GM20431 (cell line): ENCODE results near the gene SALL3.
"Not testable (repeated sequence)": the region's sequence is repeated elsewhere in the genome, so short reads cannot be mapped to it uniquely, and the experiment has no call there.

Source experiments
- in situ Hi-C: fragments of 300-500 bp; cut with MseI, MboI; formaldehyde crosslinking; loops from one replicate; pipeline ENCODE4 v1.15.0; 2020; ENCODE audit warnings: low sequenced_read_pairs; ENCODE audit not compliant: unreplicated experiment

SALL3 gene

DNA sequence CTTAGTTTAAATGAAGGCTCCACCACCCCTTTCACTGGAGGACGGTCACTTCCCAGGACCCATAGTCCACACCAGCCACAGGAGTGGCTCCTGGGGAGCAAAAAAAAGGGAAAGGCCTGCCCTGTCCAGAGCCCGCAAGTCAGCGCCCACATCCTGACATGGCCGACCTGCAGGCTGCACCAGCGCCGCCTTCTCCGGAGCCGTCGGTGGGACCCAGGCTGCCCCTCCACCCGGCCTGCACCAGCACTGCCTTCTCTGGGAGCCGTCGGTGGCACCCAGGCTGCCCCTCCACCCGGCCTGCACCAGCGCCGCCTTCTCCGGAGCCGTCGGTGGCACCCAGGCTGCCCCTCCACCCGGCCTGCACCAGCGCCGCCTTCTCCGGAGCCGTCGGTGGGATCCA, 14.9 kb upstream of the SALL3 start:
- in situ Hi-C loops, result not testable (repeated sequence)

DNA sequence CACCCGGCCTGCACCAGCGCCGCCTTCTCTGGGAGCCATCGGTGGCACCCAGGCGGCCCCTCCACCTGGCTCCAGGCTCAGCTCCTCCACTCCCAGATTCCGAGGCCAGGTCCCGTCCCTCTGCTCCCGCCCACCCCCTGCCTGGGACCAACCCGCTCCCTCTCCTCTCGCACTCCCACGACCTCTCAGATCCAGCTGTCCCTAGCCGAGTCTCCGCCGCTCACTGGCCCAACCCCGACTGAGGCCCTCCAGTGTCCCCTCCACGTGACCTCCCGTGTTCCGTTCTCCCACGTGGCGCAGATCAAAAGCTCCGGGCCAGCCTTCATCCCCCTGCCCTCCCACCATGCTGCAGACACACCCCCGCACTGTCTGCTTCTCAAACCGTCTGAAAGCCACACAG, 14.4 kb upstream of the SALL3 start:
- in situ Hi-C loops, result no loop called here

DNA sequence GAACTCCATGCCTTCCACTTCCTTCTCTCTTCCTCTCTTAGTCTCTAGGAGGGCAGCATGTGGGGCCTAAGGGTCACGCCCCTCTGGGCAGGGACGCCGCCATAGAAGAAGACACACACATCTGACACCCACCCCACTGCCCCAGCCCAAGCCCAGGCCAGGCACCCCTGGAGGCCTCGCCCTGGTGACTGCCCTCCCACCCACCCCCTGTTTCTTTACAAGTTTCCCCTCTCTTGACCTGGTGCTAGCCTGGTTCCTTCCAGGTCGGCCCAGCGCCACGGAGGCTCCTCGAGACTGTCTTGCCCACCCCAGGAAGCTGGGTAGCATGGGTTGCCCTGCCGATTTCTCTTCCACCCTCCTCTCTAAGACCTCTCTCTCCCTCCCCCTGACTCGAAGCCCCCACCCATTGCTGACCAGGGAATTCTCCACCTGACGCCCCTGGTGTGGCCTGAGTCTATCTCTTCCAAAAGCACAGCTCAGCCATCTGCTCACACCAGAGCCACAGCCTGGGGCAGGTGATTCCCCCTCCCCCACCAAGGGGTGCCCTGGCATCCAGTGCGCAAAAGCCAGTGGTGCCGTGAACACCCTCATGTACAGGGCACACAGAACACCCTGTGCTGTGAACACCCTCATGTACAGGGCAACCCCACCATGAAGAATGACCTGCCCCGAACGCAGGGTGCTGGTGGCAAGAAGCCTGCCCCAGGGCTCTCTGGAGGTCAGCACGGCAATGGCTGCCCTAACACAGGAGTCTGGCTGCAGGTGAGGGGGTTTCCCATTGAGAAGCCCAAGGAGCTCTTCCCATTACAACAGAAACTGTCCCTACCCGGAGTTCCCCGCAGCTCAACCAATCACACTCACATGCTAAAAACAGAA, 13.5 kb upstream of the SALL3 start:
- in situ Hi-C loops, result no loop called here

DNA sequence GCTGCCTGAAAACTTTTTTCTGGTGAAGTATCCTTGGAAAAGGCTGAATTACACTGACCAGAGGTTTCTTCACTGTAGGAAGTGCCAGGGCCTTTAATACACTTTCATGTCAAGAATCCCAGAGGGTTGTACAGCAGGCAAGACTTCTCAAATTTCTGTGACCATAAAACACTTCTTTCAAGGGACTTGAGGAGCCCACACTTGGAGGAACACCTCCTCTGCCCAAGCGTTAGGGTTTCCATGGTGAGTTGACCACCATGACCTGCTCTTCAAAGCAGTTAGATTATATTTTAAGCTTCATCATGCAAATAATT, 12.9 kb upstream of the SALL3 start:
- in situ Hi-C loops, result no loop called here

- in situ Hi-C loops, result no loop called here
Measured at GRCh38 chr18:78967692-78968091, 11.9 kb upstream of the SALL3 start.

GRCh38 chr18:78969574-78970315, 9.9 kb upstream of the SALL3 start:
- in situ Hi-C loops, result no loop called here

DNA sequence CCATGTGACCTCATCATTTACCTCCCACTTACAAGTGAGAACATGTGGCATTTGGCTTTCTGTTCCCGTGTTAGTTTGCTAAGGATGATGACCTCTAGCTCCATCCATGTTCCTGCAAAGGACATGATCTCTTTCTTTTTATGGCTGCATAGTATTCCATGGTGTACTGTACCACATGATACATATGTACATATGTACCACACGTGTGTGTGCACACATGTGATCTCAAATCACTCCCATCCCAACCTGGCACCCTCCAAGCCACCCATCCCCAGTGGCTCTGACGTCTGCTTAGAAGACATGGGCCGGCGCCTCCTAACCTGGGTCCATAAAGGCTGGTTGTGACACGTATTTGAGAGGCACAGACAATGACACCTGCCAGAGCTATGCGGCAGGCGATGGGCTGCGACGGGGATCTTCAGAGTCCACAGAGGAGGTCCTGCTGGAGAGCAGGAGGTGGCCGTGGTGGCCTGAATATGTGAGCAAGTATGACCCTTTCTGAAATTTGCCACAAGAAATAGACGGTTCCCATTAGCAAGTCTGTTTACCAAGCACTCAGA, 8.8 kb upstream of the SALL3 start:
- in situ Hi-C loops, result no loop called here

GRCh38 chr18:78971511-78972245, 7.9 kb upstream of the SALL3 start:
- in situ Hi-C loops, result no loop called here

DNA sequence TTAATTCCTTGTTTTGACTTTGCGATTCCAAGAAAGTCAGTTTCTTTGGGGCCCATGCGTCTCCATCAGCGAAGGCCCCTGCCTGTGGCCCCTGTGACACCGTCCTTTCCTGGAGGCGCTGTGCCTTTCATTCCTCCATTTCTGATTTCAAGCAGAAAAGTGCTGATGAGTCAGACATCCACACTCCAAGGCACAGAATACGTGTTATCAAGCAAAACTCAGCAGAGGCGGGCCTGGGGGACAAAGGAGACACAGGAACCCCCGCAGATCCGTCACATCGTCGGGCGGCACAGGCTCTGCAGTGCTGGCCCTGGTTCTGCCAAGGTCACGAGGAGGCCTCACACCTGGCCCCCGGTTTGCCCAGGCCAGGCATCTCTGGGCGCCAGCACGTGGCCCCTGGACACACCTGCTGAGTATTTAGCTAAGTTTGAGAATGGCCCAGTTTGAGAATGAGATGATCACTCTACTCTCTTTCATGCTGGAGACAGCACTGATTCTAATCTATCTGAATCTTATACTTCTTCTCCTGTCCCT, 7.2 kb upstream of the SALL3 start:
- in situ Hi-C loops, result no loop called here

- in situ Hi-C loops, result no loop called here
Measured at GRCh38 chr18:78972930-78973331, 6.7 kb upstream of the SALL3 start.

- in situ Hi-C loops, result no loop called here
Measured at GRCh38 chr18:78973357-78974083, 6.1 kb upstream of the SALL3 start.

- in situ Hi-C loops, result no loop called here
Measured at GRCh38 chr18:78974115-78974761, 5.4 kb upstream of the SALL3 start.

- in situ Hi-C loops, result loop anchor here (25.0 kb wide), 1 partner anchor 262 kb away; no protein-coding TSS in a partner anchor
Measured at GRCh38 chr18:78975292-78975691, 4.3 kb upstream of the SALL3 start.

DNA sequence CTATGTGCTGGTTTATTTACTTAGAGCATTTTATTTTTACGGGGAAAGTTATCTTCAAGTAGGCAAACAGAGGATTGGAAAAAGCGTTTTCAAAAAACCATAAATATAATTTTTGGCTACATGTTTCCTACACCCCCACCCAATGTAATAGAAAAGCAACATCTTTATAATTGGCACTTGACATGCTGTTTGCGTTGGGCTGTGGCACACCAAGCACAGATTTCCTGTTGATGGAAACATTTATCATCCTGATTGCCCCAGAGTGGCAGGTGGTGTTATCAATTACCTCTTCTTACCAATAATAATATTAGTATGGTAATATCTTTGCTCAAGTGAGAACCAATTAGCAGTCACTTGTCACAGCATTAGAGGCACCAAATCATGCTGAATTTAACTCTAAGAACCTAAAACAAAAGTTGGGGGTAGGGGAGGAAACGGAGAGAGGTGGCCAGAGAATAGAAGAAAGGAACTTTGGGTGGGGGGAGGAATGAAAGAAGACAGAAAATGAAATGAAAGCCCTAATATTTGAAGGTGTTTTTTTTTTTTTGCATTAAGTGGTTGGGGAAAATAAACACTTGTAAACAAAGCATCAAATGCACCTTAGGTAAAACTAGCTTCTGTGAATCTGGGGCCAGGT, 3.8 kb upstream of the SALL3 start:
- in situ Hi-C loops, result loop anchor here (25.0 kb wide), 1 partner anchor 261 kb away; no protein-coding TSS in a partner anchor

GRCh38 chr18:78976765-78977636, 2.6 kb upstream of the SALL3 start:
- in situ Hi-C loops, result loop anchor here (25.0 kb wide), 1 partner anchor 260 kb away; no protein-coding TSS in a partner anchor

DNA sequence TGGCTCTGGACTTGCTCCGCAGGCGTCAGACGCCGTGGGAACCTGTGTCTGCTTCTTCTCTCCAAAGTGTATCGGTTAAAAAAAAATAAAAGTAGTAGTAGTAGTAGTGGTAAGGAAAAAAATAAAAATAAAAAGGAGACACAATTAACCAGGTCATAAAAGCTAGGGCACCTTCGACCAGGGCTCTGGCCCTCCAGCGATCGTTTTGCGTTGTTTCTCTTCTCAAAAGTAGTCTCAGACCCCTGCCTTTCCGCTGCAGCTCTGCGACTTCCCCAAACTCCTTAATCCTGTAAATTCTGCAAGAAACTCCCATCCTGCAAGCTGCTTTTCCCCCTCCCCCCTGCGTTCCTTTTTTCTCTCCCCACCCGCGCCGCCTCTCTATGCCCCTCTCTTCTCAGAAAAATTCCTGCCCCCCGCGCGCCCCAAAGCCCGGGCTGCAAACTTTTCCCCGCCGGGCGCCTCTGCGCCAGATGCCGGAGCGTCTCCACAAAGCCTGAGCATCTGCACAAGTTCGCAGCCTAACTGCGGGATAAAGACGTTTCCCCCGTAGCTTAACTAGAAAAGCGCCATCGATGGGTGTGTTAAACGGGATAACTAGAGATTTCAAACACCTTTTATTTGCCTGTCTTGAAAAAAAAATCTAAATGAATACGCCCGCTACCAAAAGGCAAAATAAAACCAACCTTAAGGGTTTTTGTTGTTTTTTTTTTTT, 1.8 kb upstream of the SALL3 start:
- in situ Hi-C loops, result loop anchor here (25.0 kb wide), 1 partner anchor 260 kb away; no protein-coding TSS in a partner anchor
